NCI-H2029 (cell line): ENCODE results near the gene MEF2D.

Experiments
- DNase-seq: peaks from one replicate; lab custom pipeline; 2025; lab: John Stamatoyannopoulos, UW

Gene MEF2D

DNA sequence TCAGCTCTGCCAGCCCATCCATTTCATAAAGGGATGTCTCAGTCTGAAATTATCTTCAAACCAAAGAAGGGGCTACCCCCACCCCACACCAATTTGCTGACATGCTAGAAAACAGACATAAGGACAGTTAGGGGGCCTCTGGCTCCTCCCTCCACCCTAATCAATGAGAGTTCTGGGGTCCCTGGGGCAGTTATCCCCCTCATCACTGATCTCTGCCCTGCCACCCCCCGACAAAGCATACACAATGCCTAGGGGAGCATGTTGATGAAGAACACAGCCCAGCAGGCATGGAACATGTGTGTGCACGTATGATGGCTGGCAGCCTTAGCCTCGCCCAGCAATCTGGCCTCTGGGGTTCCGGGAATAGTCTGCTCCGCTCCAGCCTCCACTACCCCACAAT is 72.6 kb downstream of the MEF2D start:
- DNase-seq = no peak

DNA sequence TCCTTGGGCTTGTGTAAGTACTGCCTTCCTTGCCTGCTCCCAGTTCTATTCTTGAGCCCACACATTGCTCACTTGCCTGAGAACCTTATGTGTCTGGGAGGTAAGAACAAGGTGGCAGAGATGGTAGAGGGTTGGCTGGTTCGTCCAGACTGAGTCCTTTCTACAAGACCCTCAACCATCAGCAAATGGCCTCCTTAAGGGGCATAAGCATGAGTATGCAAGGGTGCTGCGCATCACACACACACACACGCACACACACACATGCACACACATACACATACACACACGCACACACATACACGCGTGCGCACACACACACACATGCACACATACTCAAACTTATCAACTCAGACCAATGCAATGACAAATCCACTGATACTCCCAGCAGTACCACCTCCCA is 74.6 kb downstream of the MEF2D start:
- DNase-seq = no peak

GRCh38 chr1:156424806-156425432 is 75.7 kb downstream of the MEF2D start:
- DNase-seq = no peak

DNA sequence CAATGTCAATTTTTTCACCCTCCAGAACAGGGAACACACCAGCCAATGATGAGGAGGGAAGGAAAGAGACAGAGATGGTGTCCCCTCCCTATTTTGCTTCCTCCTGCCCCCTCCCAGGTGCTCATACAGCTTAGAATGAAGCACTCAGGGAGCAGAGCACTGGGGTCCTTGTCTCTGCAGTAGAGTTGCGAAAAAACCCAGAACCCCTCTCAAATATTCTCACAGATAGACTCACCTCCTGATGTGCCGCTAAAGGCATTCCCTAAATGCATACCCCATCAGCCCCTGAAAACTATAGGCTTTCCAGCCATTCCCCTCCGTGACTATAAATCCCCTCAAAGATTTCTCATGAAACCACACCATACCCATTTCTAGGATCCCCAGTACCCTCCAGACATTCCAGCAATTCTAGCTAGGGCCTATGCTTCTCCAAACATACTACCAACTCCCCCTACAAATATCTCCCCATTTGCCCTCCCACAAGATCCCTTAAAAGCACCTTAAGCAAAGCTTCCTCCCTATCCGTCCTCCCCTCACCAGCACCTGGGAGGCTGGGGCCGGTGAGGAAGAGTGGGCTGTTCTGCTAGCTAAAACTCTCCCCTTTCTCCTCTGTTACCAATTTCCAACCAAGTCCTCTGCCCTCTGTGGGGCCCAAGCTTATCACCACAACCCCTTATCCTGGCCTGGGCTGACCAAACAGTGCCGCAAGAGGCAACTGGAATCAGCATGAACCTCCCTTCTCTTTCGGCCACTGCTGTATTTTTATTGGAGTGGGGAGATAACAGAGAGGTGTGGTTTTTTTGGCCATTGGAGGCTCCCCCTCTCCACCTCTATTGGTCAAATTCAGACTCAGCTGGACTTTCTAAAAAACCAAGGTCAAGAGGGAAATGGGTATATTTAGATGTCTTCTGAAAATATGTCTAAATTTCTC is 76.9 kb downstream of the MEF2D start:
- no peak for DNase-seq

DNA sequence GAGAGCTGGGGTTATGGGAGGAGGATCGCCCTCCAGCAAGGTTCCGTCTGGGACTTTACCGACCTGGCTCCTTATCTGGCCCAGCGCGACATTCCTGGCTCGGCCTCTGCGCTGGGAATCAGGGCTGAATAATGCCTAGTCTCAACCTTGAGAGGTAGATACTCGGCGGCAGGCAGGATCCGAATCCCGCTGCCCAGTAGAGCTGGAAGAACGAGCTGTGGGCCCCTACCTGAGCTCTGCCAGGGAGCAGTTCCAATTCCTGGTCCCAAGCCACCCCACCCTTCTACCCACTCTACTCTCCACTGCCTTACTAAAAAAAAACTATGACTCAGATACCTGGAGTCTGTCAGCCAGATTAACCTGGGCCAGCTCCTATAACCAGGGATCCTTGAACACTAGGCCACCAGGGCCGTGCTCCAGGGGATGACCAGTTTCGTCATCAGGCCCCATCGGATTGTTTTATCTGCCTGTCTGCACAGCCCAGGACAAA is 77.9 kb downstream of the MEF2D start:
- no peak for DNase-seq

- no peak for DNase-seq
Observed at GRCh38 chr1:156421939-156422601, 78.5 kb downstream of the MEF2D start.

DNA sequence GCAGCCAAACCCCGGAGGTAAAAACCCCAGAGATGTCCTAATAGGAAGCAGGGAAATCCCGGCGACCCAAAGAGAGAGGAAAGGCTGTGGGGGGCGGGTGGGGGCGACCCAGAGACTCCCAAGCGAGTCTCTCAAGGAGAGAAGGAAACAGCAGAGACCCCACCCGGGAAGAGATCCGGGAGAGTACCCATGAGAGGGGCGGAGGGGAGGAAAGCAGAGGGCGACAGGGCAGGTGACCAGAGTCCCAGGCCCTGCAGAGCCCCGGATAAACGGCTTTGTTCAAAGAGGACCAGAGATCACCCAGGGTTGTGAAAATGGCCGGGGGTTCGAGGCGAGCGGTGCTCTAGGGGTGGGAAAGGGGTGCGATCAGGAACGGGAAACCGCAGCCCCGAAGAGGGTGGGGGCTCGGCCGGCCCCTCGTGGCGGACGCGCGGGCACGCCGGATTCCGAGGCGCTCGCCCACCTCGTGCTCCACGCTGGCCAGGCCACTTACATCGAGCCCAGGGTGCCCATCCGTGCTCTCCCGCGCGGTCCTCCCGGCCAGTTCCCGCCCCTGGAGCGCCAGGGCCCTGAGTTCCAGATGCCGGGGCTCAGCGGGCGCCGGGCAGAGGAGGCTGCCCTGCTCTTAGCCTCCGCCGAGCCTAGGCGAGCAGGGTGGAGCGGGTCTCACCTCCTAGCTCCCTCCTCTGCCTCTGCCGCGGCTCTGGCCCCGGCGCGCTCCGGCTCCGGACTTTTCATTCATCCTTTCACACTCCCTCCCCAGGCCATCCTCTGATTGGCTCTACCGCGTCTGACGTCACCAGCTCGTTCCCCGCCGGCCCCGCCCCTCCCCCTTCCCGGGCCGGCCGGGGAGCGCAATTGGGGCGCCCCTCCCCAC is 79.3 kb downstream of the MEF2D start:
- peak; percentile 64 for DNase-seq

GRCh38 chr1:156420205-156421061 is 80.1 kb downstream of the MEF2D start:
- no peak for DNase-seq

DNA sequence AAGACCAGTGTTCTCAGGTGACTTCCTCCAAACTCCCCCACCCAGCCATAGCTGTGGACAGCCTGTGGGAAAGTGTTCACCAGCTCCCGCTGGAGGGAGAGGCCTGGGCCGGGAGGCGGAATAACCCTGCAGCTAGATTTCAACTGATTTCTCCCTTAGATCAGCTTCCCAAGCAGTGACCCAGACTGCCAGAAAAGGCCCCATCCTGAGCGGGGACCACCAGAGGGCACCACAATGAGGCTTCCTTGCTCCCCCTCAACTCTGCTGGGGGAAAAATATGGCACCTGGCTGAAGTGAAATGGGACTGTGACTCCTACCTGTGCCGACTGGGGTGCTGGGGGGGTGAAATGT is 80.7 kb downstream of the MEF2D start:
- DNase-seq = no peak

- no peak for DNase-seq
Observed at GRCh38 chr1:156418416-156419070, 82.0 kb downstream of the MEF2D start.

- no peak for DNase-seq
Observed at GRCh38 chr1:156417401-156418020, 83.1 kb downstream of the MEF2D start.

DNA sequence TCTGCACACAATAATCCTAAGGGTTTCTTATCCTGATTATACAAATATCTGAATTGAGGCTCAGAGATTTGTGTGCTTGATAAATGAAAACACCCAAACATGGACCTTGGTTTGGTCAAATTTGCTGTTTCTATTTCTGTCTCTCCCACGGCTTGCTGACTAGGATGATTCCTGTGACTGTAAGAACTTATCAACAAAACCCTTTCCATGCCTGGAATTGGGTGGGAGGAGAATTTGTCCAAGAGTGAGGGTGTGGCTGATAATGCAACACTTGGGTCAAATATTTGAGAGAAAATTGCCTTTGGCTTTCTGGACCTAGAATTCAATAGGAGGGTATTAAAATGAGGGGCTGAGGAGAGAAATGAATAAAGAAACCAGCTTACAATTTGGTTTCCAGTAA is 83.6 kb downstream of the MEF2D start:
- no peak for DNase-seq

GRCh38 chr1:156414461-156415064 is 86.0 kb downstream of the MEF2D start:
- no peak for DNase-seq
